Panc1 (cell line): ENCODE measurements around the gene PLCB1.

ENCODE experiments used
- CTCF ChIP-seq: fragments of 450-650 bp; IDR thresholded peaks from 2 replicates; pipeline ENCODE4 v1.5.1; 2017; ENCODE audit warnings: mild to moderate bottlenecking
- POLR2AphosphoS5 ChIP-seq: IDR thresholded peaks from 2 replicates; pipeline ENCODE4 v1.6.1; 2012; ENCODE audit warnings: mild to moderate bottlenecking, low read depth, low read length, moderate library complexity
- SIN3A ChIP-seq: IDR thresholded peaks from 2 replicates; pipeline ENCODE4 v1.6.1; 2012; ENCODE audit warnings: low read depth, mild to moderate bottlenecking, low read length, moderate library complexity, borderline replicate concordance; ENCODE audit not compliant: insufficient read depth

DNA sequence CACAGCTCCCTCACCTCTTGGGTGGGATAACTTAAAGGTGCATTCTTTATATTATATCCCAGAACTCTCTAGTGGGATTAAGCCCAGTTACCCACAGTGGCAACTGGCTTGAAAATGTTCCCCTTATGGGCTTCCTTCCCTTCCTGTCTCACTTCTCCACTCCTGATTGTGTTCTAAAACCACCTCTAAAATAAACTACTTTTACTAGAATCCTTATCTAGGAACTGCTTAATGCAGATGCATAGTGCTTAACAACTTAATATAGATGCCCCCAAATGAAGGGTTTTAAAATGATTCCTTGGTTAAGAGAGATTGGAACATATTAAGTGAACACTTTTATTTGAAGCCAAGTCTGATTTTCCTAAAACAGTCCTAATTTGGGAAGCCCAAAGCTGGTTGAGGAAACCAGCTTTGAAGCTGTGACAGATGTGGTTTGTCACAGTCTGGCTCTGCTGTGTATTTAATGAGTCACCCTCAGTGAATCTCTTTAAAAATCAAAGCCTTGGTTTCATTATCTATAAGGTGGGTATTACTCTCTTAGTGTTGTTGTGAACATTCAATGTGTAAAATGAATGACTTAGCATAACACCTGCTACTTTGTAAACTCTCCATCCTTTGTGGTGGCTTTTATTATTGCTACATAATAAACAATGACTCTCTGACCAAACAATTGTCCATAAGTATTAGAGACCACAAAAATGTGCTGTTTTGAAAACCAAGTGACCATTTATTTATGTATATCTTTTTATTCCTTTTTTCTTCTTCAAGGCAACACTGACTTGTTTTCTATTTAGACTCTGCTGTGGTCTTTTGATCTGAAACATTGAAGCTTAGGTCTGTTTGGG lies 24.4 kb downstream of the PLCB1 start:
- TF ChIP-seq POLR2AphosphoS5 = no peak
- TF ChIP-seq CTCF = no peak
- TF ChIP-seq SIN3A = no peak
